Activated CD8-positive, alpha-beta memory T cell treated with anti-CD3 and anti-CD28 coated beads for 24 hours (primary cell): Measurements from ENCODE around the gene C4orf17.
"Not testable (repeated sequence)": the region's sequence is repeated elsewhere in the genome, so short reads cannot be mapped to it uniquely, and the experiment has no call there.

ENCODE experiments used
- DNase-seq: peaks from one replicate; pipeline ENCODE4 v3.0.0-alpha.2; 2020

Gene C4orf17

DNA sequence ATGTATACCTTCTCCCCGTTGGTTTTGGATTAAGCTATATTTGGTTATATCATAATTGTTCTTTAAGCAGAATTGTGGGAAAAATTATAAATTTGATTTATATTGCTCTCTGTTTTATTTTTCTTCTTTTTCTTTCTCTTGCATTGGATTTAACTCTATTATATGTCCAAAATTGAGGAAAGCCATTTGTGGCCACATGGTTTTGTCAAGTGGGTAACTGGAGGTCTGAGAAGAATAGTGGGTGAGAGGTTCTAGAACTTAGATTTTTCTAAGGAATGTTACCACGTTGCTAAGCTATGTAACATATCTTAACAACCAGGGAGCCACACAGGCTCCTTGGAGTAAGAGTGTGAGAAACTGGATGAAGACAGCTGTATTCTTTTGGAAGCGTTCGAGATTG lies at the start of gene C4orf17:
TSS of gene C4orf17 (plus strand) at position 301 of the 400 bp plus-strand sequence. CDS start 2,061 bp downstream, outside the sequence.
- DNase-seq = no peak

DNA sequence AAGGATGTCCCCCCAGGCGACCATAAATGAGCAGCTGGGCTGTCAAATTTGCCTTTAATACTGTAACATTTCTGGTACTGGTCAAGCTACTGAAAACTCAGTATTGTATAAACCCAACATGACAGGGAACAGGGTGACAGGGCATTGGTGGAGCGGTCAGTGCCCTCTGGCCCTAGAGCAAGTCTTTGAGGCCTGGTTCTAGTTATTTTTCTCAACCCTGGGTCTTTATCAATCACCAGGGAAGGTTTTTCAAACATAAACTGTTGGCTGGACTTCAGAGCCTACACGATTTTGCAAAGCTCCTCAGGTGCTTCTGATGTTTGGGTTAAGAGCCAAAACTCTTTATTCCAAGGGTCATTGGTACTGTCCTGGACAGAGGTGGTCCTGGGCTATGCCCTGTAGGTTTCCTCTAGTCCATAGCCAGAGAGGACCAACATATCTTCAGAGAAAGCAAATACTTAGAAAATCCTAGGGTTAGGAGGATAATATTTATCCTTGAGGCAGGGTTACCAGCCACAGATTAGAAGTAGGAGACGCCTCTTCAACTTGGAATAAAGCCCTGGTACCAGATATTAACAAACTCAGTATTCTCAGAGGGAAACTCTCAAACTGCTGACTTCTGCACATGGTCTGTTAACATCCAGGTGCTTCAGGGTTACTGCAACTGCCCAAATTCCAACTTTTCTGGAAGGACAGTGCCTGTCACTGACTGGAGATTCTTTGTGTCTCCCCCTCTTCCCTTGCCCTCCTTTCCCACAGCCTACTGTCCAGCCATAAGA lies 49.0 kb upstream of the C4orf17 start:
- DNase-seq = no peak

DNA sequence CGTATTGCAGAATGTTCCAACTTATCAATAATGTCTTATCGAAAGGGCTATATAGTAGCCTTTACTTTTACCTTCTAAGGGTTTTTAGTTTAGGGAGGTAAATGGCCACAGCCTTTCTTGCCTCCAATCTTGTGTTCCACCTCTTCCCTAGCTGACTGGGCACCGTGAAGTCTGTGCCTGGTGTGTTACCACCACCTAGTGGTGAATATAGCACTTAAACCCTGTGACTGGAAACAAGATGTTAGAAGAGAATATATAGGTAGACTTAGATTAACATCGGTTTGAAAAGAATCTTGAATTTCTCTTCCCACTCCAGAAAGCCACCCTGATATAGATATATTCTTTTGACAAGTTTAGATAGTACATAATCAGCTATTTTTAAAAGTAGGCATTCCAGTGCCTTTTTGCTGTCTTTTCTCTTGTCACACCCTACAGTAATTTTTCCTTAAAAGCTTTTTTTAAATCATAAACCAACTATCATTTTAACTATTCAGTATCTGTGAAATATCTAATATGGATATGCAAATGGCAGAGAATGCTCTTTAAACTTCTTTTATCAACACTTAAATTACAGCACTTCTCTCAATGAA lies 47.9 kb upstream of the C4orf17 start:
- peak; percentile 66 for DNase-seq

DNA sequence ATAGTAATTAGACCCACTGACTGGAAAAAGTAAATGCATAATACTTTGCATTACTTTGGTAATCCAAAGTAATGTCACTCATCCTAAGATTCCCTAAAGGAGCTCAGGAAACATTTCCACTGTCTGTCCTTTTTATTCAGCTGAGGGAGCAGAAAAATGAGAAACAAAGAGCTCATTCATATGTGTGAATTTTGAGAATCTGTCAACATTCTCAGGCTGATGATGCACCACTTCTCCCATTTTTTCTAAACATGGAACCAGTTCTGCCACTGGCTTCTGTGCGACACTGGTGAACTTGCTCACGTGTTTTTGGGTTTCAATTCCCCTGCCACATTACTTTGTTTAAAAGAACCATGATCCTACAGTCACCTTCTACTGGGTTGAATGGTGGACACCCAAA lies 47.3 kb upstream of the C4orf17 start:
- no peak for DNase-seq

DNA sequence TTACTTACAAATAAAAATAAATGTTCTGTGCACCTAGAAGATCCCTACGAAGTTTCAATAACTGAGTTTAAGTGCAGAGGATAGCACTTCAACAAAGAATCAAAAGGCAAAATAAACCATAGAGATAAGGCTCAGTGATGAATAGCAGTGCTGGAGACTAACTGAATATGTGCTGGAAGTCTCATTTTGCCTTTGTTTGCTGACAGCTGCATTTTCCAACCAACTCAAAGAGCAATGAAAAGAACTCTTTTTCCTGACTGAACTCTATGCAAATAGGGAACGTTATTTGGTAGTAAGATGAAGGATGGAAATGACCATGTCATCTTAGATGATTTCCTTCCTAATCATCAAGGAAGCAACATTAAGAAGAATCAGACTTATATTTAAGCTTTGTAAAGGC lies 42.9 kb upstream of the C4orf17 start:
- no peak for DNase-seq

DNA sequence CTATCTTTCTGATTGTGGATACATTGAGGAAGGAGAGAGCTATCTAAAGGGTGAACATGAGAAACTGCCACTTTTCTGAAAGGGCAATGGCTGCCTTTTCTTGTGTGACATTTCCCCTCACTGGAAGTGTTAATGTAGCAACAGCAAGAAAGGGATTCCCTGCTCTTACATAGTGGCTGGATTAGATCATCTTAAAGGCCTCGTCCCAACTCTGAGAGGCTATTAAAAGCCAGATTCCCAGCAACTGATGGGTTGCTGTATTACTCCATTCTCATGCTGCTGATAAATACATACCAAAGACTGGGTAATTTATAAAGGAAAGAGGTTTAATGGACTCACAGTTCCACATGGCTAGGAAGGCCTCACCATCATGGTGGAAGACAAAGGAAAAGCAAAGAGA lies 41.9 kb upstream of the C4orf17 start:
- DNase-seq = no peak

DNA sequence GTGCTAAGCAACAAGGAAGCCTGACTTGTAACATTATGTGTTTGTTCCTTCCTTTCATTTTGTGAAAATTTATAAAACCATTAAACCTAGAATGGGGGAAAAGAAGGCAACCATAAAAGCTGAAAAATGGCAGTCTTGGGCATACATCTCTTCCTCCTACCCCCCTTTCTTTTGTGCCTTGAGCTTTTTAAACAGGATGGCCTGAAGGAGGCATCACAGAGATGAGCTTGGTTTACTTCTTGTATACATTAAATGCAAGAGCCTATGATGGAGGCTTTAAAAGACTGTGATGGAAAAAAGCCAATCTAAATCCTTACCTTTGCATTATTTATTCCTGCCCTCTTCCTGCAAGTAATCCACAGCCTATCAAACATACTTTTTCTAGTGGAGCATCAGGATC lies 39.5 kb upstream of the C4orf17 start:
- no peak for DNase-seq

DNA sequence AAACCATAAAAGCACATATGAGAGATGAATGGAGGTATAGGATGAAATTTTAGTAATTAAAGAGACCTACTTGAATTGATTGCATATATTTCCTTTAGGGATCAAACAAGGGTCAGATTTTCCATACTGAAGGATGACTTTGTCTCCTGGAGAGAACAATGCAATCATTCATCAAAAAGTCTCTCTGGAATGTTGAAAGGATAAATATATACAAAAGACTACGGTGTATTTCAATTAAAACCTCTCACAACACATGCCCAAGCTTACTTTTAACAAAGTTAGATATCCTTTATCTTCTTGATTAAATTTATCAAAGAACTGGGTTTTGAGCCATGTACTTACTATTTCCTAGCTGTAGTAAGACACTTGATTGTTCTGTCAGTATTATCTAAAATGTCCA lies 38.9 kb upstream of the C4orf17 start:
- no peak for DNase-seq

DNA sequence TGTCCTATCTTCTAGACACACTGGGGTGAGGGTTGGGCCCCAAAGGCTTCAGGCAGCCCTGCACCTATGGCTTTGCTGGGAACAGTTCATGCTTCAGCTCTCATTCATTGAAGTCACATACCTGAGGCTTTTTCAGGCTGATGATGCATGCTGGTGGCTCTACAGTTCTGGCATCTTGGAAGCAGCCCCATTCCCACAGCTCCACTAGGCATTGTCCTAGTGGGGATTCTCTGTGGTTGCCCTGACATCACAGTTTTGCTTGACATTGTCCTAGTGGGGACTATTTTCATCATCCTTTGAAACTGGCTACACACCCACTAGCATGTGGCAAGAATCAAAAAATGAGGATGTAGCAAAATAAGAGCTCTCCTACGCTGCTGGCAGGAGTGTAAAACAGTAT lies 37.7 kb upstream of the C4orf17 start:
- no peak for DNase-seq

DNA sequence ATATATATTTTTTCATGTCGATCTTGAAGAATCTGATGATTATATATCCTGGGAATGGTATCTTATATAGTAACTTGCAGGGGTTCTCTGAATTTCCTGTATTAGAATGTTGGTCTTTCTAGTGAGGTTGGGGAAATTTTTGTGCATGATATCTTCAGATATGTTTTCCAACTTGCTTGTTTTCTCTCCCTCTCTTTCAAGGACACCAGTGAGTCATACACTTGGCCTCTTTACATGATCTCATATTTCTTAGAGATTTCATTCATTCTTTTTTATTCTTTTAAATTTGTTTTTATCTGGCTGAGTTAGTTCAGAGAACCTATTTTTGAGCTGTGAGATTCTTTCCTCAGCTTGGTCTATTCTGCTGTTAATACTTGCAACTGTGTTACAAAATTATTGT lies 27.2 kb upstream of the C4orf17 start:
- DNase-seq = no peak

DNA sequence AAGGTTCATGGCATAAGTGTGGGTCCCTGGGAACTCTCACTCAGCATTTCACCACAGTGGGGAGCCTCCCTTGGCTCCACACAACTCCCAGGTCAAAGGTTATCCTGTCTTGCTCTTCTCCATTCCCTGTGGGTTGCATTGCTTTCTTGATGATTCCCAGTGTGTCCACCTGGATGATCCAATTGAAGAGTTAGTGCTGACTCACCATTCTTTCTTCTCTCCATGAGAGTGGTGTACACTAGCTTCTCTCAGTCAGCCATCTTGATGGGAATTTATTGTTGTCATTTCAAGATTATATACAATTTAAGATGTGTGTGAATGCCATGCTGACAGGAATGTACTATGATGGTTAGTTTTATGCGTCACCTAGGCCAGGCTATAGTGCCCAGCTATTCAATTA lies 25.6 kb upstream of the C4orf17 start:
- no peak for DNase-seq

DNA sequence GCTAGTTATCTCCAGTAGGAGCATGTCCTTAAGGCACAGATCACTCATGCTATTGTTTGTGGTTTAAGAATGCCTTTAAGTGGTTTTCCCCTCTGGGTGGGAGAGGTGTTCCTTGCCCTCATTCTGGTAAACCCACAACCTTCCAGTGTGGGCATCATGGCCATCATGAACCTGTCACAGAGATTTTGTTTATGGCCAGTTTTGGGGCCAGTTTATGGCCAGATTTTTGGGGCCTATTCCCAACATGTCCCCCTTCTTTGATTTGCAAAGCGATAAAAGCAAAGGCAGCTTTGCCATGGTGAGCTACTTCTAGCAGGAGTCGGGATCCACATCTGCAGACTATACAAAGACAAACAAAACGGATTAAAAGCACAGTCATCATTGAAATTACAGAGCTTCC lies 24.2 kb upstream of the C4orf17 start:
- DNase-seq = not testable (repeated sequence)

DNA sequence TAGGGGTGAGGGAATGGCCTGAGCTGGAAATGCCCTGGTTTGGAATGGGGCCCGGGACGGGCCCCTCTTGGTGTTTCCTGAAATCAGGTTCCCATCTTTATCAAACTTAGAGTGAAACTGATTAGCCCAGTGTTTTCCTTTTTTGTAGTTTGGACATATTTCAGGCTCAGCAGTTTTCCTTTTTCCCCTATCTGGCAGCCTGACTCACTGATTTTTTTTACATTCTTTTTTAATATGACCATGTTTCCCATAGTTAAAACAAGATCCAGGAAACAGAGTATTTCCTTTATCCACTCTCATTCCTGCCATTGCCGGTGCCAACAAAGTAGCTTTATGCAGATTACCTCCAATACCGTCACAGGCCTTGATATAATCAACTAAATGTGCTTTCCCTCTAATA lies 20.5 kb upstream of the C4orf17 start:
- DNase-seq = no peak

DNA sequence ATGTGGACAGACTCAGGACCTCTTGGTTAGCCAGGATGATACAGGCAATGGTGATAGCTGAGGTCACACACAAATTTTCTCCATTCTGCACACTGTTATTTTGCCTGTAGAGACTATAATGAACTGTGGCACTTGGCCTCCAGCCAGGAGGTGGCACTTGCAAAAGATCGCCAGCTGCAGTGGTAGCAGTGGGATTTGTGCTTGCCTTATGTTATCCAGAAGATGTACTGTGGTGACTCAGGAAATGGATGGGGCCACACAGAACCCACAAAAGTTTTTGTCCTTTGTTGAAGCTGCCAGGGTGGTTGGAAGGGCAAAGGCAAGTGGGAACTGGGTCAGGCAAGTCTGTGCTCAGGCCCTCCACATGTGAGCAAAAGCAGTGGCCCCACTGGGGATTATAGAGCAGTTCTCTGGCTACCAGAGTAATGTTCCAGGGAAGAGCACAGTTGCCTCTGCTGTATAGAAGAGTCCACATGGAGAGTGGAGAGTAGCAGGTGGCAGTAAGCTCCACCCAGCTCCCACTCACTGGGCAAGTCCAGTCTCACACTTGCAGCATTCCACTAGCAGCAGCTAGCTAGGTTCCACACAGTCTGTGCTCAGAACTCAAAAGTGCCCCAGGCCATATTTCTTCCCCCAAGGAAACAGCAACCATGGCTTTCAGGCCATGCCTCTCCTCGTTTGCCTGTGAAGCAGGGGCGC lies 5.9 kb upstream of the C4orf17 start:
- no peak for DNase-seq

DNA sequence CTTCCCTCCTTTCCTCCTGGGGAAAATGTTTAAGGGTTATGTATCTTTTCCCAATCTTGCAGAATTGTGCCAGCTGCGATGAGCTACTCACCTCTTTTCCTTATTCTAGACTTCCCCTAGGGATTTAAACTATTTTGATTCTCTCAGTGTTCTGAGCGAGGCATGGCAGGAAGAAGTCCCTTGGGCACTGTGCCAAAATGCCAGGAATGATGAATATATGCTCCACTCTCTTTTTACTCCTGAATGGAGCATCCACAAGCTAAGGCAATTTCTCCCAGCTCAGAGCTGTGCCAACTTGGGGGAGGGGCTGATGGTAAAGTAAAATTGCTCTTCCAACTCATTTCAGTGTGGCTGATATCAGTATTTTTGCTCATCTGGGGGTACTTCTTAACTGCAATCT lies 4.0 kb upstream of the C4orf17 start:
- DNase-seq = no peak

DNA sequence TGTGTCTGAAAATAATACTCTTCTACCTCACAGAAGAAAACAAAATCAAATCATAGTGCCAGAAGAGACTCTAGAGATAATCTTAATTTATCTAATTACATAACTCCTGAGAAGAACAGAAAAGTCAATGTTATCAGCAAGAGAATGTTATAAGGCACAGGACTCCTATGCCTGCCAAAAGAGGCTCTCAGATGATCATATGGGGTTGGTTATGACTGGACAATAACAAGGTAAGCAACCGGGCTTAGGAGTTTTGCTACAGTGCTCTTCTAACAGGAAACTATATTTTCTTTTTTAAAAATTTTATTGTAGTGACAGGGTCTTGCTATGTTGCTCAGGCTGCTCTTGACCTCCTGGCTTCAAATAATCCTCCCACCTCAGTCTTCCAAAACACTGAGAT lies 3.5 kb upstream of the C4orf17 start:
- no peak for DNase-seq

DNA sequence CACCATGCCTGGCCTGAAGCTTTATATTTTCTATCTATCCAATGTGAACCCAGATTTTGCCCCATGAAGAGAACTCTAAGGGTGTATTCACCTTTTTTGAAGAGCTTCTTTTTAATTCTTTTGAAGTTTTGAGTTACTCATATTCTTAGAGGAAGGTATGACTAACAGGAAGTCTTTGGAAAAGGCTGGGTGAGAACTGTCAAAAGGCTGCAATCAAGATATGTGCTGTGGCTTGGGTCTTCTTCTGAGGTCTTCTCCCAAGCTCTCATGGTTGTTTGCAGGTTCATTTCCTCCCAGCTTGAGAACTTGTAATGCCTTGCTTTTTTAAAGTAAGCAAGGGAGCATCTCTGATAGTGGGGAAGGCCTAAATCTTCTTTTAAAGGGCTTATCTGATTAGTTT lies 3.1 kb upstream of the C4orf17 start:
- no peak for DNase-seq

DNA sequence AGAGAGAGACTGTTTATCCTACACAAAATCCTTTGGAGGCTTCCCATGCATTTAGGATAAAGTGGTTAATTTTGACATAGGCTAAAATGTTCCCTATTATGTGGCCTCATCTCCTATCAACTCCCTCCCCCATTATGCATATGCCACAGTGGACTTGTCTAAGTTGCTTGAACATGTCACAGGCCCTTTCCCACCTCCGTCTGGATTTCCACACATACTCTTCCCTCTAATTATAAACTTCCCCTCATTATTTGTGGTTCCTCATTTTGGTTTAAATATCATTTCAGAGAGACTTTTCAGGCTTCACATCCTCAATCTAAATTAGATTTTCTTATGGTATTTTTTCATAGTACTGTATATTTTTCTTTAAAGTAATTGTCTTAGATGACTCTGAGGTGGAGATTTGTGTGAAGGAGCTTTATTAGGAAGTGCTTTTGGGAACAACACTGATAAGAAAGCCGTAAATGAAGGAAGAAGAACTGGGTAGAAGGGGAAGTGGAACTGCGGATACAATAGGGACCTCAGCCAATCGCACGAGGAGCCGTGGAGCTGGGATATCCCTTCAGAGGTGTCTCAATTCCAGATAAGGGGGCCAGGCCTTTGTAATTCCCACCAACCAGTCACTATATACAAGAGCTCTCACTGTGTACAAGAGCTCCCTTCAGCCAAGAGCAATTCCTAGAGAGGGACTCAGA lies 7.9 kb downstream of the C4orf17 start:
- DNase-seq = no peak

DNA sequence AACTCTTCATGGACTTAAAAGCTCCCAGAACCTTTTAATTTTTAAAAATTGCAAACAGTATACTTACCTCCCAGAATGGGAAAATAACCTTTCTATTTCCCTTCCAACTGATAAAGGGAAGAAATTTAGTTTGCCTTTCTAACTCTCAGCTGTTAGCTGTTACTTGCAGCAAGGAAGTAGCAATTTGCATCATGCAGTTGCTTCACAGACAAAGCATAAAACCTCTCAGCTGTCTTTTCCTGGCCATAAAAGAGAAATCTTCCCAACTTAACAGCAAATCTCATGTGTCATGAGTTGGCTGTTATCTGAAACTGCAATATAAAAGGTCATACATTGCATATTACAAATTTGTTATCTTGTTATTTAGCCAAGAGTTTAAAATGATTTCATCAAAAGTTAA lies 18.4 kb downstream of the C4orf17 start:
- no peak for DNase-seq

DNA sequence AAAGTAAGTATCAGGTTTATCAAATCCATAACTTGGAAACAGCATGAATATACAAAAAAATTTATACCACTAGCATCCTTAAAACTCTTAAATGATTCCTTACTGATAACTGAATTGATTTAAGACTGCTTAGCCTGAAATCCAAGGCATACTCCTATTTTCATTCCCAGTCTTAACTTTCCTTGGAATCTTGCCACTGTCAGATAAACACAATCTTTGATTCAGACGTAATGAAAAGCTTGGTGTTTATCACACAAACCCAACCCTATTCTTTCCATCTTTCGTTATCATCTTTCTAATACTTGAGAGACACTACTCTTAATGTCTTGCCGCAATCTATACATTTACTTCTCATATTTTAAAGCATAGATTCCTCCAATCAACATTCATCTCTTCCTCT lies 19.1 kb downstream of the C4orf17 start:
- no peak for DNase-seq

DNA sequence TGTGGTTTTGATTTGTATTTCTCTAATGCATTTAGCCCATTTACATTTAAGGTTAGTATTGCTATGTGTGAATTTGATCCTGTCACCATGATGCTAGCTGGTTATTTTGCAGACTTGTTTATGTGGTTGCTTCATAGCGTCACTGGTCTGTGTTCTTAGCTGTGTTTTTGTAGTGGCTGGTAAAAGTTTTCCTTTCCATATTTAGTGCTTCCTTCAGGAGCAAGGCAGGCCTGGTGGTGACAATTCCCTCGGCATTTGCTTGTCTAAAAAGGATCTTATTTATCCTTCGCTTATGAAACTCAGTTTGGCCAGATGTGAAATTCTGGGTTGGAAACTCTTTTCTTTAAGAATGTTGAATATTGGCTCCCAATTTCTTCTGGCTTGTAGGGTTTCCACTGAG lies 23.9 kb downstream of the C4orf17 start:
- DNase-seq = not testable (repeated sequence)

DNA sequence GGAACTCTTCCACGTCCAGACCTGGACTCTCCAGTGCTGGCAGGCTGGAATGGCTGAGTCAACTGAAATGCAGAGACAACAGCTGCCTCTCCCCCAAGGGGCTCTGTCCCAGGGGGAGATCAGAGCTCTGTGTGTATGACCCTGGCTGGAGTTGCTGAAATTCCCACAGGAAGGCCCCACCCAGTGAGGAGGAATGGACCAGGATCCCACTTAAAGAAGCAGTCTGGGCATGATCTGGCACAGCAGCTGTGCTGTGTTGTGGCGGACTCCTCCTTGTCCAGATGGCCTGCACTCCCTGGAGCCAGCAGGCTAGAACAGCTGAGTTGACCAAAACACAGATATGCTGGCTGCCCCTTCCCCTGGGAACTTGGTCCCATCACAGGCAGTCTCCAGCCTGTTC lies 25.4 kb downstream of the C4orf17 start:
- DNase-seq = no peak

DNA sequence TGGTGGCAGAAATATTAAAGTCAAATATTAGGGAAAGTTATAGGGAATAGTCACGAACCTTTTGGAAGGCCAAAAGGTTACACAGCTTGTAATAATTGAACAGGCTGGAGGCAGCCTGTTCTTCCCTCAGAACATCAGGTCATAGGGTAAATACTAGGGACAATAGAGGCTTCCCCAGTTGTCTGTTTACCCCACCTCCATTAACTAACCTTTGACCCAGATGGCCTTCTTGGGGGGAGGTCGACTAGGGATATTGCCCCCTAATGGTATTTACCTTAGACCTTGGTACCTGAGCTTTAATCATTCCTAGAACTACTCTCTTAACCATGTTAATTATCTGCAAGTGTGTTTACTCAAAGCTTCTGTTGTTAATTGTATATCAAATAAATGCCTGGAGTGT lies 26.0 kb downstream of the C4orf17 start:
- no peak for DNase-seq

DNA sequence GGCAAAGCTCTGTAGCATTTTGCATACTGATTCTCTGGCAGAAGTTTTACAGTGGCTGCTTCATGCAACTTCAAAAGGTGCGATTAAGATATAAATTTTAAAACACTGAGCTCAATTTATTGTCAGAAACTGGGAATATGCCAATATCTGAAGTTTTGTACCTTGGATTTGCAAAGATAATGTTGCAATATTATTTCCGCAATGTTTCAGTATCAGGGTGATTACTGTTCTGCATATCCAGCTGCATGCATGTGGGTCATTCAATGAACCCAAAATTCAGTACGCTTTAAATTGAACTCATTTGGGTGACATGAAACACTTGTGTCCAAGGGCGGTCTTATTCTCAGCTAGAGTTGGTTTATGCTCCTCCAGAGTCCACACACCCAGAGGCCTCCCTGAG lies 26.9 kb downstream of the C4orf17 start:
- no peak for DNase-seq
